Heart right ventricle (tissue), 16 donors: ENCODE results near the gene ZSCAN4. TPM values are rescaled to one million over a fixed set of nuclear protein-coding genes. Genes with fewer than 3 reads are reported as not detected.

Source experiments
- ATAC-seq, 8 donors: fragments of 200-7000 bp; cut with Tn5 transposase; one replicate each; pipeline ENCODE4 v1.9.1; 2020; ENCODE audit warnings: mild to moderate bottlenecking in 8 of 8, moderate library complexity in 8 of 8, moderate number of reproducible peaks in 1 of 8
- DNase-seq, 2 donors: peaks; one replicate each; pipeline ENCODE4 v3.0.0-alpha.2; 2020
- H3K27ac ChIP-seq, 10 donors: fragments of 200-600 bp; sonication (generic) in 2 of 10; one replicate each; pipeline versions ENCODE4 v1.5.0 to v1.8.0; 2020 to 2022; ENCODE audit warnings: mild to moderate bottlenecking in 3 of 10
- H3K27me3 ChIP-seq, 7 donors: fragments of 200-600 bp; one replicate each; pipeline ENCODE4 v1.8.0; 2021 to 2022; ENCODE audit warnings: mild to moderate bottlenecking in 2 of 7
- H3K36me3 ChIP-seq, 9 donors: fragments of 200-600 bp; sonication (generic) in 1 of 9; one replicate each; pipeline versions ENCODE4 v1.5.0 to v1.8.0; 2020 to 2022; ENCODE audit warnings: mild to moderate bottlenecking in 2 of 9
- H3K4me1 ChIP-seq, 9 donors: fragments of 200-600 bp; sonication (generic) in 1 of 9; one replicate each; pipeline versions ENCODE4 v1.5.0 to v1.8.0; 2020 to 2022; ENCODE audit warnings: mild to moderate bottlenecking in 4 of 9
- H3K4me3 ChIP-seq, 10 donors: fragments of 200-600 bp; sonication (generic) in 2 of 10; one replicate each; pipeline versions ENCODE4 v1.5.0 to v1.8.0; 2020 to 2022; ENCODE audit warnings: mild to moderate bottlenecking in 7 of 10, moderate library complexity in 2 of 10
- H3K9me3 ChIP-seq, 11 donors: fragments of 200-600 bp in 10 of 11; sonication (generic) in 2 of 11; one replicate each; pipeline versions ENCODE4 v1.5.0 to v1.8.0; 2013 to 2022; ENCODE audit warnings: mild to moderate bottlenecking in 2 of 11, control low read depth in 1 of 11, moderate library complexity in 1 of 11
- CTCF ChIP-seq, 9 donors: fragments of 200-600 bp; sonication (generic) in 2 of 9; IDR thresholded peaks; one replicate each; pipeline versions ENCODE4 v1.5.0 to v1.8.0; 2021 to 2022; ENCODE audit warnings: antibody characterized with exemption in 9 of 9, mild to moderate bottlenecking in 5 of 9, moderate library complexity in 1 of 9
- WGBS, 2 donors: extraction: QIAGEN DNeasy Blood & Tissue Kit; methylation state at CpG; one replicate each; pipeline ENCODE4 v1.1.7; 2013; ENCODE audit warnings: inconsistent platforms in 1 of 2; 5-methylcytosine and 5-hydroxymethylcytosine counted together
- intact Hi-C, 10 donors: fragments of 100-400 bp; cut with DNase I; formaldehyde crosslinking; loops; one replicate each; pipeline versions ENCODE4 v1.11.1 to v1.14.2; 2022
- polyA plus RNA-seq, 2 donors: library from polyadenylated mRNA; stranded (reverse); fragments of 200-250 nt; gene quantifications; one replicate each; pipeline ENCODE4 v1.2.3, GENCODE V29; 2013
- total RNA-seq, 10 donors: library from RNA; stranded (reverse); fragmentation: NEBNext Ultra II Directional in 3 of 10; extraction: Animal tissue kit (Norgen Biotek cat#: 25700) in 3 of 10; gene quantifications; one replicate each; pipeline versions ENCODE4 v1.2.1 to v1.2.4, GENCODE V29; 2021 to 2023
- donor health status: Arrhythmogenic right ventricular cardiomyopathy.
- donor health status: ischemic (EF 13 %, LVEDD 7.1; RV severe dilation, severe dysfunction).
- donor health status: healthy with polysubstance abuse.
- donor health status: DM: no; HTN: yes; CAD: no.
- donor health status: DM: no; HTN: no; CAD: no.
- donor health status: ischemic (EF 25% LVEDD 6.9; RV normal size, moderate dysfunction).
- donor health status: ischemic (EF 25% LVEDD 5.7; RV mildly dilated, moderate dysfunction).
- donor health status: healthy.
- donor health status: DM: yes; HTN: yes; CAD: no.
- donor health status: Ischemic cardiomyopathy.
- donor health status: ischemic (EF 35%, LVEDD 5.7; RV mildly dilated, moderate dysfunction).
- donor health status: nonischemic (EF 11% LVEDD 7.7; RV severe dilation, severe dysfunction).
- donor health status: DM: yes; HTN: yes; CAD: no.
- donor health status: PGD.
- donor health status: ischemic (EF 29% LVEDD 5.4; RV normal size, mild dysfunction).
- donor health status: nonischemic (EF 23%, LVEDD 6.1; RV moderate dilation, normal function).

Gene ZSCAN4
- total and polyA plus RNA-seq, 12 donors, result 0.03 to 0.57 (median 0.19) TPM; not detected in 5

GRCh38 chr19:57664269-57665127, 4.2 kb upstream of the ZSCAN4 start:
- WGBS, 2 donors, result 2% methylated on average over 64 of the region's 64 CpGs
- intact Hi-C loops, result no loop called here

GRCh38 chr19:57665261-57665806, 3.4 kb upstream of the ZSCAN4 start:
- Histone ChIP-seq H3K27me3 (peaks cover 0 to 47% (median 0%) of the 10 kb centered on the region in 7 donors), H3K9me3 (no peaks in the 10 kb centered on the region), H3K4me3 (peak overlapping the region in 2 of 10 donors; percentile 59 to 62), H3K4me1 (peaks cover 0 to 15% (median 5%) of the 10 kb centered on the region in 9 donors), H3K27ac (peak overlapping the region in 4 of 10 donors; percentile 75 to 88 (median 84)), H3K36me3 (no peaks in the 10 kb centered on the region)
- 83 to 88% methylated on average over 9 of the region's 9 CpGs for WGBS, 2 donors
- ATAC-seq (no peak), DNase-seq (no peak)
- TF ChIP-seq CTCF (IDR thresholded peaks at IDR 0.05), result no peak
- intact Hi-C loops, result no loop called here

More at GRCh38 chr19:57664269-57665127, 4.2 kb upstream of the ZSCAN4 start:
- no peaks in the 10 kb centered on the region for H3K36me3 ChIP-seq
- peak; percentile 40 to 68 for DNase-seq
- H3K4me1 ChIP-seq, result peaks cover 0 to 15% (median 5%) of the 10 kb centered on the region in 9 donors
- H3K27me3 ChIP-seq, result peaks cover 0 to 47% (median 0%) of the 10 kb centered on the region in 7 donors
- peak; percentile 92 to 98 (median 95) for ATAC-seq
- H3K4me3 ChIP-seq, result peak overlapping the region; percentile 41 to 71 (median 60)
- no peak for TF ChIP-seq CTCF (IDR thresholded peaks at IDR 0.05)
- H3K27ac ChIP-seq, result peak overlapping the region in 9 of 10 donors; percentile 56 to 88 (median 75)
- no peaks in the 10 kb centered on the region for H3K9me3 ChIP-seq

- ATAC-seq (no peak), DNase-seq (no peak)
- 90 to 93% methylated on average over 1 of the region's 1 CpG for WGBS, 2 donors
- no peak for TF ChIP-seq CTCF (IDR thresholded peaks at IDR 0.05)
- intact Hi-C loops, result no loop called here
- Histone ChIP-seq H3K9me3 (no peaks in the 10 kb centered on the region), H3K27ac (no peak overlapping the region), H3K4me1 (peaks cover 0 to 15% (median 5%) of the 10 kb centered on the region in 9 donors), H3K4me3 (no peak overlapping the region), H3K36me3 (no peaks in the 10 kb centered on the region), H3K27me3 (peaks cover 0 to 39% (median 0%) of the 10 kb centered on the region in 7 donors)
These were observed 1.5 kb upstream of the ZSCAN4 start for GRCh38 chr19:57667228-57667627.

- no peak overlapping the region for H3K27ac ChIP-seq
- intact Hi-C loops, result no loop called here
- ATAC-seq (peak in 3 of 8 donors; percentile 33 to 62 (median 49)), DNase-seq (no peak)
- H3K27me3 ChIP-seq, result no peaks in the 10 kb centered on the region
- WGBS, 2 donors, result 51 to 52% methylated on average over 7 of the region's 7 CpGs
- H3K36me3 ChIP-seq, result no peaks in the 10 kb centered on the region
- peaks cover 0 to 14% (median 0%) of the 10 kb centered on the region in 11 donors for H3K9me3 ChIP-seq
- no peaks in the 10 kb centered on the region for H3K4me1 ChIP-seq
- no peak for TF ChIP-seq CTCF (IDR thresholded peaks at IDR 0.05)
- no peak overlapping the region for H3K4me3 ChIP-seq
These were observed 2.6 kb downstream of the ZSCAN4 start for GRCh38 chr19:57671124-57671895.
